Measurements from ENCODE around the gene FAHD1. TPM values are rescaled to one million over a fixed set of nuclear protein-coding genes. Genes with fewer than 3 reads are reported as not detected.

FAHD1 gene
- total and polyA plus RNA-seq, 9 of the 15 experiments (the other 6 are each of a cell fraction or from before 2014, with no cell fraction given): 2.2 to 20.9 (median 10.7) TPM

GRCh38 chr16:1782408-1783264, 44.4 kb upstream of the FAHD1 start, which contains the start of the genes NUBP2 and SPSB3 (continued):
- TF ChIP-seq PURB (CRISPR knock-in tag; IDR thresholded peaks at IDR 0.05; ENCODE audit: low read depth): no peak
- no peak for TF ChIP-seq CBX5 (IDR thresholded peaks at IDR 0.05; ENCODE audit: borderline replicate concordance, low read depth)
- TF ChIP-seq IRF9 (tag; IDR thresholded peaks at IDR 0.05): no peak
- no peak for TF ChIP-seq SIRT6 (IDR thresholded peaks at IDR 0.05; ENCODE audit: low read depth, low read length)
- no peak for TF ChIP-seq ZNF212 (CRISPR knock-in tag; IDR thresholded peaks at IDR 0.05)
- TF ChIP-seq SMARCC2 (IDR thresholded peaks at IDR 0.05; ENCODE audit: low read depth): no peak
- TF ChIP-seq MBD2 (IDR thresholded peaks at IDR 0.05; ENCODE audit: borderline replicate concordance, low read depth): peak; percentile 99
- TF ChIP-seq HNRNPLL (IDR thresholded peaks at IDR 0.05; ENCODE audit: low read depth, low read length, poor library complexity, severe bottlenecking): peak; percentile 75
- TF ChIP-seq MTA2 (IDR thresholded peaks at IDR 0.05; ENCODE audit: low read depth): no peak
- TF ChIP-seq RUNX1 (IDR thresholded peaks at IDR 0.05; ENCODE audit: low read depth): no peak
- no peak for TF ChIP-seq TAF7 (tag; IDR thresholded peaks at IDR 0.05)
- TF ChIP-seq DDX20 (tag; IDR thresholded peaks at IDR 0.05; ENCODE audit: low read depth): no peak
- TF ChIP-seq ZC3H8 (IDR thresholded peaks at IDR 0.05): no peak
- no peak for TF ChIP-seq ZNF699 (CRISPR knock-in tag; IDR thresholded peaks at IDR 0.05; ENCODE audit: insufficient replicate concordance)
- TF ChIP-seq AFF4 (CRISPR knock-in tag; IDR thresholded peaks at IDR 0.05): no peak
- no peak for TF ChIP-seq ZBTB1 (CRISPR knock-in tag; IDR thresholded peaks at IDR 0.05; ENCODE audit: borderline replicate concordance, low read depth)
- peak; percentile 95 for TF ChIP-seq CEBPZ (IDR thresholded peaks at IDR 0.05; ENCODE audit: borderline replicate concordance, low read depth, low read length)
- TF ChIP-seq ELK1 (CRISPR knock-in tag; IDR thresholded peaks at IDR 0.05): no peak

All from K562 (cell line).